ENCODE data around the gene GAREM1.
A peak's percentile ranks its signal among the peaks of the same experiment; 100 is the strongest.
"Not testable (repeated sequence)": the region's sequence is repeated elsewhere in the genome, so short reads cannot be mapped to it uniquely, and the experiment has no call there.

Gene GAREM1

GRCh38 chr18:32366586-32367538 is 103.8 kb downstream of the GAREM1 start:
- peak; percentile 60 for DNase-seq

- DNase-seq, result no peak
Measured at GRCh38 chr18:32362484-32362883, 108.2 kb downstream of the GAREM1 start.

- no peak for DNase-seq
Measured at GRCh38 chr18:32360682-32361345, 109.9 kb downstream of the GAREM1 start.

GRCh38 chr18:32358529-32358928 is 112.2 kb downstream of the GAREM1 start:
- no peak for DNase-seq

- DNase-seq, result no peak
Measured at GRCh38 chr18:32358075-32358474, 112.6 kb downstream of the GAREM1 start.

GRCh38 chr18:32355896-32356295 is 114.8 kb downstream of the GAREM1 start:
- DNase-seq, result peak; percentile 65

GRCh38 chr18:32354518-32354917 is 116.2 kb downstream of the GAREM1 start:
- no peak for DNase-seq

GRCh38 chr18:32353257-32353656 is 117.4 kb downstream of the GAREM1 start:
- no peak for DNase-seq

- peak; percentile 63 for DNase-seq
Measured at GRCh38 chr18:32351032-32351431, 119.7 kb downstream of the GAREM1 start.

- peak; percentile 96 for DNase-seq
Measured at GRCh38 chr18:32349728-32350395, 120.8 kb downstream of the GAREM1 start.

GRCh38 chr18:32346671-32347070 is 124.0 kb downstream of the GAREM1 start:
- no peak for DNase-seq

- no peak for DNase-seq
Measured at GRCh38 chr18:32343634-32344033, 127.0 kb downstream of the GAREM1 start.

GRCh38 chr18:32341112-32341511 is 129.6 kb downstream of the GAREM1 start:
- DNase-seq, result not testable (repeated sequence)

- DNase-seq, result no peak
Measured at GRCh38 chr18:32339045-32339444, 131.6 kb downstream of the GAREM1 start.

- no peak for DNase-seq
Measured at GRCh38 chr18:32337821-32338220, 132.9 kb downstream of the GAREM1 start.

GRCh38 chr18:32337347-32337746 is 133.3 kb downstream of the GAREM1 start:
- no peak for DNase-seq

GRCh38 chr18:32335228-32335627 is 135.5 kb downstream of the GAREM1 start:
- no peak for DNase-seq

GRCh38 chr18:32333781-32334180 is 136.9 kb downstream of the GAREM1 start:
- DNase-seq, result no peak

- DNase-seq, result no peak
Measured at GRCh38 chr18:32332708-32333107, 138.0 kb downstream of the GAREM1 start.

GRCh38 chr18:32328974-32329373 is 141.7 kb downstream of the GAREM1 start:
- DNase-seq, result no peak

GRCh38 chr18:32328379-32328778 is 142.3 kb downstream of the GAREM1 start:
- DNase-seq, result peak; percentile 78

GRCh38 chr18:32326450-32327308 is 144.0 kb downstream of the GAREM1 start:
- no peak for DNase-seq

GRCh38 chr18:32324181-32324580 is 146.5 kb downstream of the GAREM1 start:
- DNase-seq, result no peak

All from fibroblast of skin of right biceps (primary cell).